GM12891 (cell line): ENCODE data around the gene DHX34.

Experiments
- PAX5 ChIP-seq: IDR thresholded peaks from 2 replicates; pipeline ENCODE4 v1.6.1; 2011; ENCODE audit warnings: low read length, moderate library complexity, mild to moderate bottlenecking; ENCODE audit not compliant: insufficient read depth, severe bottlenecking
- POLR2A ChIP-seq: IDR thresholded peaks from 2 replicates; pipeline ENCODE4 v1.6.1; 2011; ENCODE audit warnings: low read depth, low read length, control low read depth
- POLR2AphosphoS5 ChIP-seq: IDR thresholded peaks from 2 replicates; pipeline ENCODE4 v1.6.1; 2011; ENCODE audit warnings: low read depth, low read length, control low read depth
- SPI1 ChIP-seq: IDR thresholded peaks from 2 replicates; pipeline ENCODE4 v1.6.1; 2011; ENCODE audit warnings: low read depth, low read length, control low read depth
- TAF1 ChIP-seq: IDR thresholded peaks from 2 replicates; pipeline ENCODE4 v1.6.1; 2011; ENCODE audit warnings: low read depth, low read length, control low read depth

DNA sequence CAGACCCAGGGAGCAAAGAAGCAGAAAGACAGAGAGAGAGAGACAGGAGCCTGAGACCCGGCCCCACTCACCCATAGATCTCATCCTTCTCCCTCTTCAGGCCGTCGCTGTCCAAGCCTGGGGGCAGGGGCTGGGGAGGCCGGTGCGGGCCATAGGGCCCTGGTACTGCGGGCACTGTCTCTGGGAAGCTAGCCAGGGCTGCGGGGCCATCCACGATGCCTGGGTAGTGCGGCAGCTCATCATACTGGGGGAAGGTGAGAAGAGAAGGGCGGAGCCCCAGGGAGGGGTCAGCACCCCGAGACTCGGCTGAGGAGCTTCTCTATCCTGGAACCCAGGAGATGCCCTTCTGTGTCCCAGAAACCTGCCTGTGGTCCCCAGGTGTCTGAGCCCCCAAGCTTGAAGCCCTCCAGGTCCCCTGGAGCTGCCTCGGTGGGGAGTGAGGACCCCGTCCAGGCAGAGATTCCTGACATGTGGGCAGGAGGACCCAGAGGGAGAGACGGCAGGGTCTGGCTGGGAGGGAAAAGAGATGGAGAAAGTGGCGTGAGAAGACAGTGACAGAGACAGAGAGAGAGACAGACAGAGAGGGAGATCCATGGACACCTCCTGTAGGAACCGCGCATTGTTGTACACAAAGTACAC is 68.1 kb downstream of the DHX34 start:
- TF ChIP-seq POLR2A (no peak), POLR2AphosphoS5 (no peak), TAF1 (no peak), PAX5 (no peak), SPI1 (no peak)
